Measurements from ENCODE around the gene SPATA1.

SPATA1 gene

GRCh38 chr1:84509029-84509428 lies 2.8 kb downstream of the SPATA1 start:
- no peak for DNase-seq (ENCODE audit: low spot score)

- DNase-seq (ENCODE audit: low spot score): no peak
These were observed 4.0 kb downstream of the SPATA1 start for GRCh38 chr1:84510165-84510564.

- no peak for DNase-seq (ENCODE audit: low spot score)
These were observed 4.5 kb downstream of the SPATA1 start for GRCh38 chr1:84510668-84511067.

GRCh38 chr1:84524590-84524989 lies 18.4 kb downstream of the SPATA1 start:
- DNase-seq (ENCODE audit: low spot score): no peak

GRCh38 chr1:84525779-84526178 lies 19.6 kb downstream of the SPATA1 start:
- DNase-seq (ENCODE audit: low spot score): no peak

GRCh38 chr1:84538599-84538998 lies 32.4 kb downstream of the SPATA1 start:
- DNase-seq (ENCODE audit: low spot score): no peak

DNA sequence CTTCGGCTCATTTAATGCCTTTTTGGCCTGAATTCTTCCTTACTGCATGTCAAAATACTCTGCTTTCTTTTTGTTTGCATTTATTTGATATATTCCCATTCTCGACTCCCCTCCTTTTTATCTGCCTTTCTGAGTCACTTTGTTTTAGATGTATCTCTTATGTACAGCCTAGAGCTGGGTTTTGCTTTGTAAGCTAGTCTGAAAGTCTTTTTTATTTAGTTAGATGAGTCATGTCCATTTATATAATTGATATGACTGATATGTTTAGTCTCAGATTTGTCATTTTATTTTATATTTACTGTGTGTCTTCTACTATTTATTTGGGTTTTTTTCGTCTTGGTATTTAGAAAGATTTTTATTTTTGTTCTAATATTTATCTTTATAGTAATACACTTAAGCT lies 33.8 kb downstream of the SPATA1 start:
- no peak for DNase-seq (ENCODE audit: low spot score)

DNA sequence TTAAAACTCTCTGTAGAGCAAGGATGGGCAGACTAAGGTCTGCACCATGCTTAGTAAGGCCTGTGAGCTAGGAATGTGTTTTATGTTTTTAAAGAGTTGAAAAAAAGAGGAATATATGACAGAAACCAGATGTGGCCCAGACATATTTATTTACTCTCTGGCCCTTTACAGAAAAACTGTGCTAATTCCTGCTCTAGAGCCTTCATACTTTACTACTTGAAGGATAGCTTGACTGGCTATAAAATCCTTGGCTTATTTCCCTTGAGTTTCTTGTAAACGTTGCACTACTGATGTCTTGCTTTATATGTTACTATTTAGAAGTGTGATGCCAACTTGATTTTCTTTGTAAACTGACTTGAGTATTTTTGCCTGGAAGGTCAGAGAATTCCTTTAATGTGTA lies 34.6 kb downstream of the SPATA1 start:
- no peak for DNase-seq (ENCODE audit: low spot score)

DNA sequence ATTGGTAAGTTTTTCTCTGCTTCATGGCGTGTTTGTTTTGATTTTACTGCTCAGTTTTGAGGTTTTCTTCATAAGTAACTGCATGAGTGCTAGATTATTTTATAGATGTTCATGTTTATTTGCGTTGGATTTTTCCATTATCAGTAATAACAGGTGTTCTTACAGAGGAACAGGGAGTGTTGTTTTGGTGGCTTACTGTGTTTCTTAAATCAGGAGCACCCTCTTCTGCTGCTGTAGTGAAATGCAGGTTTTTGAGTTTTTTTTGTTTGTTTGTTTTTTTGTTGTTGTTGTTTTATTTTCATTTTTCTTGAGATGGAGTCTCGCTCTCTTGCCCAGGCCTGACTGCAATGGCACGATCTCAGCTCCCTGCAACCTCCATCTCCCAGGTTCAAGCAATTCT lies 35.5 kb downstream of the SPATA1 start:
- DNase-seq (ENCODE audit: low spot score): no peak

DNA sequence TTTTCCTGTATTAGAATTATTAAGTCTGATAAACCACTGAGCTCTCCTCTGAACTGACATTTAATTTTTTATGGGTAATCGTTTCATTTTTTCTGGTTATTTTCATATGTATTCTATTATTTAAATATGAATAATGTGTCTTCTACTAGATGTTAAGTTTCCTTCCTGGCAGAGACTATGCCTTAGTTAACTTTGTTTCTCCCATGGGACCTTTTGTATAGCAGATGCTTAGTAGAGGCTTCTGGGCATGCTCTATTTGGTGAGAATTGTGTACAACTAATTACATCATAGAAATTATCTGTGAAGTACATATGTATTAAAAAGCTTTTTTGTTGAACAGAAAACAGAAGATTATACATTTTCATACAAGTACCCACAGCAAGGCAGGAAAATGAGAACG lies 44.6 kb downstream of the SPATA1 start:
- DNase-seq (ENCODE audit: low spot score): no peak

GRCh38 chr1:84569216-84569615 lies 63.0 kb downstream of the SPATA1 start:
- no peak for DNase-seq (ENCODE audit: low spot score)

DNA sequence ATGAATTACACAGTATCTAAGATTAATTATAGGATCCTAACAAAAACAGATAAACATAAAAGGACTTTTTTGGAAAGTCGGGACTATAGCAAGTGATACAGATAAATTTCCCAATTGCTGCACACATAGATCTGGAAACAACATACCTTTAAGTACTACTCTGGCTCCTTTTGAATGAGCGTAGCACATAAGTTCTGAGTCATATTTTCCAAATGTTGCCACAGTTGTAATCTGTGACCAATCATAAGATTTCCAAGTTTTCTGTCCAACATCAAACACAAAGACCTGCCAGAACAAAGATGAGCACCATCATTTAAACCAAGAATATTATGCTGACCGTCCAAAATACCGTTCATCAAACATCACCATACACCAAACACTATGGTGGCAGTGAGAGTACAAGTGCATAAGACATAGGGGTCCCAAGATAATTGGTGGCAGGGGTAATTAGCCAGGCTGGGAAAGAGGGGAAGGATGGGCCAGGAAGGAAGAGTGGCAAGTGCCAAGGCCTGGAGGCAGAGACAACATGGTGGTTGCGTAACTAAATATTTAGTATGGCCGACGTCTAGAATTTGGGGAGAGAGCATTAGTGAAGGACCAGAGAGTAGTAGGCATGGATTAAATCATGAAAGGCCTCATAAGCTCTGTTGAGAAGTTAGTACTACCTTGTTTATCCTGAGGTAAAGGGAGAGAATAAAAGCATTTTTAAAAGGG lies 64.4 kb downstream of the SPATA1 start:
- no peak for DNase-seq (ENCODE audit: low spot score)

DNA sequence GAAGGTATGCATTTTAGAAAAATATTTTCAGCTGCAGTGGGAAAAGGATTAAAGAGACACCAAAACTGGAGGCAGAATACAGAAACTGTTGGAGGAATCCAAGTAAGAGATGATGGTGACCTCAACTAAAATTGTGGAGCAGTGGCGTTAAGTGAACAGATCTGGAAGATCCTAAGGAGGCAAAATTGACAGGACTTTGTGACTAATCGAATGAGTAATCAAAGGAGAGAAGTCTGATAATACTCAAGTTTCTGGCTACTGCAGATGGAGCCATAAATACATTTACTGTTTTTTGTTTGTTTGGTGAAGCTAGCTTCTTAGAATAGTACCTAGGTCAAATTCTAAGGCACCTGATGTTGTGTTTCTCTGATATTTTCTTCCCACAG lies 65.0 kb downstream of the SPATA1 start:
- no peak for DNase-seq (ENCODE audit: low spot score)

DNA sequence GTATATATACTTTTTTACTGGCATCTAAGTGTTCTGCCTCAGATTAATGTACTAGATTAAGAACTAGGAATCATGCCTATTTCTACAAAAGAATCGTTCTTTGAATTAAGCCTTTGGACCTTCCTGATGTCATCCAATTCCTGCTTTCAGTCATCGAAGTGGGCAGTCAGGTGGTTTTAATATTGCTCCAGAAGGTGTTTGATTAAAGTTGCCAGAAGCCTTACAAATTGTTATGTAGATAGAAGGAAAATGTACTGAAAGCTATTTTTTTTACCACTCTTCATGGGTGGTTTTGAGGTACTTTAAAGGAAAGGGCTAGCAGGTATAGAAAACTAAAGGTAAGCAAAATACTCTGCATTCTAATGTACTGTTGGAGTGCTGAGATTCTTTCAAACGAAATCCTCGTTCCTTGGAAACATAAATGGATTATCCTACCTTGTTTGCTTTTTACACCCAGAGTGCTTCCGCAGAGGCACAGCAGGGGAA lies 67.3 kb downstream of the SPATA1 start:
- DNase-seq (ENCODE audit: low spot score): no peak

DNA sequence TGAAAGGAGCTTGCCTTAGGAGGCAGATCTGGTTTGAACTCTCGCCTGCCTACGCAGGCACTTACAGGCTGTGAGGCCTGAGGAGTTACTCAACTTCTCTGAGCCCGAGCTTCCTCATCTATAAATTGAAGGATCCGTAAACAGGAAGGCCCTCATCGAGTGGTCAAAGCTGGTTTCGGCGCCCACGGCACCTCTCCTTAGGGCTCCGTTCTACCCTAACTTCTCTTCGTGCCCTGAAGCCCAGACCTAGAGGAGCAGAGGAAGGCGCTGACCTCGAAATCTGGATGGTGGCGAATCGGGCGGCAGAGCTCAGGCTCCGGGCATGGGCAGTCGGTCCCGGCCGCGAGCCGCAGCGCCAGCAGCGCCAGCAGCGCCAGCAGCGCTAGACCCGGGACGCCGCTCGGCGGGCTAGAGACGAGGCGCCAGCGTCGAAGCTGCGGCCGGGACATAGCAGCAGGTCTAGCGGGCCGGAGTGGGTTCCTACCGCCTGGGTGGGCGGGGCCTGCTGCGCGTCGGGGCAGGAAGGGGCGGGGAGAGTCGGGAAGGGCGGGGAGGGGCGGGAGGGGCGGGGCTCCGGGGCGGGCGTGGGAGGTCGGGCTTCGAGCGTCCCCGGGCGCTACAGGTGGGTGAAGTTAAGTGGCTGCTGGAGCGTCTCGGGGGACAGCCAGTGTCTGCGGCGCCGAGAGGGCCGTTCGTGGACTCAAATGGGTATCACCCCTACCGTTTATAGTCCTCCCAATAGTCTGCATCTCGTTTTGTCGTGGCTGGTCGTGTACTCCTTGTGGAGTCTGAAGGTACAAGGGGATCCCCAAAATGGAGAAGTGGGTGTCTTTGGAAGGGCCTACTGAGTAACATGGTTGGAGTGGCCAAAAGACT lies 68.0 kb downstream of the SPATA1 start, which contains the start of gene CTBS:
Gene CTBS (minus strand): TSS at position 474 of the 876 bp plus-strand sequence. CDS start 25 bp downstream, at position 449.
- peak; percentile 85 for DNase-seq (ENCODE audit: low spot score)

DNA sequence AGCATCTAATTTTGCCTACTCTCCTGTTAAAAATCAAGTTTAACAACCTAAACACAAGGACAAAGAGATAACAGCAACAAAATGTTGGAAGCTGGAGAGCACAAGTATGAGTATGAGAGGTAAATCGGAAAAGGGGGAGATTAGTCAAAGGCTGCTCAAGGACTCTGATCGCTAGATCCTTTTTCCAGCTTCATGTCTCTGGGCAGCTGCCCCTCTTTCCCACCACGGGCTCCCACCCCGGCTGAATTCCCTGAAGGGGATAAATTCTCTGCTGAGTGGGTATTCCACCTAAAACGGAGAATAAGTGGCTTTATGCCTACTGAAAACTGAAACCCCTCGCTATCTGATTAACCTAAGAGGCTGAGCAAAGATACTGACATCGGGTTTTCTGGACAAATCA lies 68.8 kb downstream of the SPATA1 start:
- no peak for DNase-seq (ENCODE audit: low spot score)

- no peak for DNase-seq (ENCODE audit: low spot score)
These were observed 75.5 kb downstream of the SPATA1 start for GRCh38 chr1:84581648-84582047.

- no peak for DNase-seq (ENCODE audit: low spot score)
These were observed 76.8 kb downstream of the SPATA1 start for GRCh38 chr1:84582802-84583587.

- DNase-seq (ENCODE audit: low spot score): no peak
These were observed 77.5 kb downstream of the SPATA1 start for GRCh38 chr1:84583648-84584047.

DNA sequence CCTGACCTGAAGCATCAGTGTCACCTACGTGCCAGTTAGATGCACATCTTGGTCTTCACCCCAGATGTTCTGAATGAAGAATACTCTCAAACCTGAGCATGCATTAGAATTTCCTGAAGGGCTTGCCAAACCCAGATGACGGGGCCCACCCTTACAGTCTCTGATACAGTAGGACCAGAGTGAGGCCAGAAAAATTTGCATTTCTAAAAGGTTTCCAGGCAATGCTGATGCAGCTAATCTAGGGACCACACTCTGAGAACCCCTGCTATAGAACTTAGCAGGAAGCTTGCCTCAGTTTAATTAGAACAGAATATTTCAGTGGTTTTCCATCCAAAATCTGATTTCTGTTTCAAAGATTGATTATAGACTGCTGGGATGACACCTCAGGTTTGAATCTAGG lies 77.9 kb downstream of the SPATA1 start:
- DNase-seq (ENCODE audit: low spot score): no peak

DNA sequence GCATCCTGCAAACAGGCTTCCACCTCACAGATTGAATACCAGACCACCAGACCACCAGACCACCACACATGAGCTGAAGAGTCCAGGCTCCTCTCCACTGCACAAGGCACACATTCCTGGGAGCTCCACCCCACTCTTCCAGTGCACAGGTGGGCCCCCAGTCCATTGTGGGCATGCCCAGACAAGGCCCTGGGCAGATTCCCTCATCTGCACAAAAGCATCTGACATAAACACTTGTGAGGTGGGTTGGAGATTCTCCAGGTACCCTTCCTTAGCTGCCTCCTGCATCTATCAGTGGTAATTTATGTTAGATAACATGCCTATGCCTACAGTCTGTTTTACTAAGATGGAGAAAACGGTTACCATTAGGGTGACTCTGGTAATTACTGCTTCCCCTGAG lies 79.6 kb downstream of the SPATA1 start:
- DNase-seq (ENCODE audit: low spot score): no peak

DNA sequence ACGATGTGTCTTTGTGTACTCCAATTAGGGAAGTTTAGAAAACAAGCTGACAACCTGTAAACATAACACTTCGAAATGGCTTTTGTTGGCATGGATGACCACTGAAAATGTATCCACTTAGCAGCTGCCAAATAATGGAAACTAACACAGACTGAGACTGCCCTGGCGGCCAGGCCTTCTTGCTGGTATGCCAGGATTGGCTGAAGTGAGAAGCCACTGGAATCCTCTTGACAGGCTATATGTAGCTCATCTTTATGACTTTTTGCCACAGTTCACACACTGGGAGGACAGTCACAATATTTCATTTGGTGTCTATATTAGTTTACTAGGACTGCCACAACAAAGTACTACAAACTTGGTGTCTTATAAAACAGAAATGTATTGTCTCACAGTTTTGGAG lies 80.9 kb downstream of the SPATA1 start:
- no peak for DNase-seq (ENCODE audit: low spot score)

All from putamen (tissue), 1 donor.